HEK293 (cell line): ENCODE results near the gene PRRT3.

ENCODE experiments used
- CTCF ChIA-PET: fragments of 350-600 bp; formaldehyde crosslinking; extraction: SDS; loops from one replicate; lab custom pipeline; 2021; ENCODE audit warnings: antibody characterized with exemption; lab: Yijun Ruan, JAX
- POLR2A ChIA-PET: fragments of 300-600 bp; formaldehyde crosslinking; extraction: SDS; loops from one replicate; lab custom pipeline; 2020; ENCODE audit warnings: antibody characterized with exemption, inconsistent platforms; lab: Yijun Ruan, JAX
- H3K27ac ChIP-seq: fragments of 200-500 bp; sonication (Bioruptor generic); 2 replicates; pipeline ENCODE4 v1.5.1; 2014; ENCODE audit warnings: low read depth, low read length, control low read depth, inconsistent platforms; ENCODE audit errors: extremely low read depth
- H3K36me3 ChIP-seq, 2 experiments: fragments of 200-500 bp in 1 of 2; sonication (Bioruptor generic) in 1 of 2; 1 replicate in 1 of 2; 2 replicates in 1 of 2; pipeline ENCODE4 v1.5.1; 2014 to 2017; ENCODE audit warnings: inconsistent platforms in 2 of 2, low read length in 2 of 2; ENCODE audit not compliant: control insufficient read depth in 2 of 2, insufficient read depth in 1 of 2
- H3K4me1 ChIP-seq: fragments of 200-500 bp; sonication (Bioruptor generic); 2 replicates; pipeline ENCODE4 v1.5.1; 2014; ENCODE audit warnings: mild to moderate bottlenecking, low read length, inconsistent platforms; ENCODE audit not compliant: control insufficient read depth, insufficient read depth
- H3K4me3 ChIP-seq: 2 replicates; pipeline ENCODE4 v1.5.1; 2011; ENCODE audit warnings: low read depth, mild to moderate bottlenecking, control low read depth, low read length, moderate library complexity
- H3K9me3 ChIP-seq: fragments of 200-500 bp; sonication (Bioruptor generic); 2 replicates; pipeline ENCODE4 v1.5.1; 2014; ENCODE audit warnings: low read depth, low read length, inconsistent platforms; ENCODE audit not compliant: control insufficient read depth, insufficient read depth
- GLI2 ChIP-seq: fragments of 450-650 bp; formaldehyde crosslinking; IDR thresholded peaks from 2 replicates; pipeline ENCODE4; 2017; ENCODE audit warnings: missing biosample characterization, missing genetic modification characterization, low read depth, borderline replicate concordance
- IKZF3 ChIP-seq: fragments of 450-650 bp; IDR thresholded peaks from 2 replicates; pipeline ENCODE4 v1.5.0; 2018; ENCODE audit warnings: missing biosample characterization, mild to moderate bottlenecking, missing genetic modification characterization, moderate library complexity
- KLF10 ChIP-seq: fragments of 450-650 bp; IDR thresholded peaks from 2 replicates; pipeline ENCODE4 v1.5.1; 2018; ENCODE audit warnings: missing biosample characterization, mild to moderate bottlenecking, missing genetic modification characterization
- SP2 ChIP-seq: fragments of 450-650 bp; formaldehyde crosslinking; IDR thresholded peaks from 2 replicates; pipeline ENCODE4 v1.5.1; 2016; ENCODE audit warnings: missing biosample characterization, missing genetic modification characterization
- YY2 ChIP-seq: fragments of 450-650 bp; formaldehyde crosslinking; IDR thresholded peaks from 2 replicates; pipeline ENCODE4 v1.5.1; 2016; ENCODE audit warnings: missing biosample characterization, missing genetic modification characterization
- ZBTB1 ChIP-seq: fragments of 450-650 bp; formaldehyde crosslinking; IDR thresholded peaks from 2 replicates; pipeline ENCODE4 v1.5.1; 2016; ENCODE audit warnings: missing biosample characterization, missing genetic modification characterization
- ZBTB8A ChIP-seq: fragments of 450-650 bp; formaldehyde crosslinking; IDR thresholded peaks from 2 replicates; pipeline ENCODE4 v1.5.1; 2016; ENCODE audit warnings: missing biosample characterization, missing genetic modification characterization
- ZFP3 ChIP-seq: fragments of 450-650 bp; formaldehyde crosslinking; IDR thresholded peaks from 2 replicates; pipeline ENCODE4 v1.5.1; 2016; ENCODE audit warnings: low read depth, missing biosample characterization, missing genetic modification characterization
- ZIC2 ChIP-seq: fragments of 450-650 bp; formaldehyde crosslinking; IDR thresholded peaks from 2 replicates; pipeline ENCODE4 v1.5.1; 2016; ENCODE audit warnings: missing biosample characterization, missing genetic modification characterization
- ZNF112 ChIP-seq: fragments of 450-650 bp; formaldehyde crosslinking; IDR thresholded peaks from 2 replicates; pipeline ENCODE4 v1.5.0; 2017; ENCODE audit warnings: missing biosample characterization, missing genetic modification characterization
- ZNF138 ChIP-seq: fragments of 450-650 bp; formaldehyde crosslinking; IDR thresholded peaks from 2 replicates; pipeline ENCODE4 v1.5.1; 2016; ENCODE audit warnings: missing biosample characterization, missing genetic modification characterization, borderline replicate concordance
- ZNF146 ChIP-seq: fragments of 450-650 bp; formaldehyde crosslinking; IDR thresholded peaks from 2 replicates; pipeline ENCODE4 v1.5.1; 2016; ENCODE audit warnings: missing biosample characterization, missing genetic modification characterization
- ZNF157 ChIP-seq: fragments of 450-650 bp; formaldehyde crosslinking; IDR thresholded peaks from 2 replicates; pipeline ENCODE4 v1.5.1; 2016; ENCODE audit warnings: missing biosample characterization, missing genetic modification characterization
- ZNF175 ChIP-seq: fragments of 450-650 bp; formaldehyde crosslinking; IDR thresholded peaks from 2 replicates; pipeline ENCODE4 v1.5.1; 2016; ENCODE audit warnings: missing biosample characterization, missing genetic modification characterization
- ZNF184 ChIP-seq: fragments of 450-650 bp; IDR thresholded peaks from 2 replicates; pipeline ENCODE4 v1.5.1; 2018; ENCODE audit warnings: missing biosample characterization, mild to moderate bottlenecking, missing genetic modification characterization
- ZNF223 ChIP-seq: fragments of 450-650 bp; formaldehyde crosslinking; IDR thresholded peaks from 2 replicates; pipeline ENCODE4 v1.5.1; 2016; ENCODE audit warnings: missing biosample characterization, missing genetic modification characterization
- ZNF292 ChIP-seq: fragments of 450-650 bp; formaldehyde crosslinking; IDR thresholded peaks from 2 replicates; pipeline ENCODE4 v1.5.1; 2016; ENCODE audit warnings: low read depth, missing biosample characterization, missing genetic modification characterization, borderline replicate concordance
- ZNF354C ChIP-seq: fragments of 450-650 bp; formaldehyde crosslinking; IDR thresholded peaks from 2 replicates; pipeline ENCODE4 v1.5.1; 2016; ENCODE audit warnings: missing biosample characterization, missing genetic modification characterization, low read depth, borderline replicate concordance
- ZNF394 ChIP-seq: fragments of 450-650 bp; formaldehyde crosslinking; IDR thresholded peaks from 2 replicates; pipeline ENCODE4 v1.5.1; 2016; ENCODE audit warnings: missing biosample characterization, missing genetic modification characterization, mild to moderate bottlenecking, moderate library complexity, borderline replicate concordance
- ZNF654 ChIP-seq: fragments of 450-650 bp; formaldehyde crosslinking; IDR thresholded peaks from 2 replicates; pipeline ENCODE4 v1.5.1; 2016; ENCODE audit warnings: low read depth, missing biosample characterization, missing genetic modification characterization
- ZNF670 ChIP-seq: fragments of 450-650 bp; formaldehyde crosslinking; IDR thresholded peaks from 2 replicates; pipeline ENCODE4 v1.5.1; 2016; ENCODE audit warnings: missing biosample characterization, missing genetic modification characterization, low read depth
- ZNF785 ChIP-seq: fragments of 450-650 bp; formaldehyde crosslinking; IDR thresholded peaks from 2 replicates; pipeline ENCODE4 v1.5.1; 2016; ENCODE audit warnings: missing biosample characterization, missing genetic modification characterization
- ZSCAN16 ChIP-seq: fragments of 450-650 bp; formaldehyde crosslinking; IDR thresholded peaks from 2 replicates; pipeline ENCODE4 v1.5.1; 2016; ENCODE audit warnings: missing biosample characterization, missing genetic modification characterization
- TF ChIP-seq, protein P1 (sequence below): fragments of 450-650 bp; formaldehyde crosslinking; IDR thresholded peaks from 2 replicates; pipeline ENCODE4 v1.5.1; 2016; ENCODE audit warnings: missing biosample characterization, missing genetic modification characterization
- TF ChIP-seq, protein P2 (sequence below): fragments of 450-650 bp; formaldehyde crosslinking; IDR thresholded peaks from 2 replicates; pipeline ENCODE4 v1.5.1; 2016; ENCODE audit warnings: missing biosample characterization, missing genetic modification characterization

Gene PRRT3

GRCh38 chr3:9948586-9948985, 3.6 kb downstream of the PRRT3 start:
- POLR2A ChIA-PET, result no interaction called here
- CTCF ChIA-PET, result interaction anchor here (0.9 kb wide), 1 partner anchor 100 kb away, joined by 3 read pairs; no protein-coding TSS in a partner anchor
- H3K4me1 ChIP-seq, result no peaks in the 10 kb centered on the region
- H3K36me3 ChIP-seq, result peaks cover 0 to 38% of the 10 kb centered on the region in 2 experiments; a peak in 1 of 3 replicates
- H3K4me3 ChIP-seq, result no peak overlapping the region
- no peak for TF ChIP-seq ZFP3 (tag by site-specific recombination)
- TF ChIP-seq ZNF654 (tag by site-specific recombination), result no peak
- TF ChIP-seq KLF10 (tag by site-specific recombination), result no peak
- no peaks in the 10 kb centered on the region for H3K9me3 ChIP-seq
- no peak overlapping the region for H3K27ac ChIP-seq

DNA sequence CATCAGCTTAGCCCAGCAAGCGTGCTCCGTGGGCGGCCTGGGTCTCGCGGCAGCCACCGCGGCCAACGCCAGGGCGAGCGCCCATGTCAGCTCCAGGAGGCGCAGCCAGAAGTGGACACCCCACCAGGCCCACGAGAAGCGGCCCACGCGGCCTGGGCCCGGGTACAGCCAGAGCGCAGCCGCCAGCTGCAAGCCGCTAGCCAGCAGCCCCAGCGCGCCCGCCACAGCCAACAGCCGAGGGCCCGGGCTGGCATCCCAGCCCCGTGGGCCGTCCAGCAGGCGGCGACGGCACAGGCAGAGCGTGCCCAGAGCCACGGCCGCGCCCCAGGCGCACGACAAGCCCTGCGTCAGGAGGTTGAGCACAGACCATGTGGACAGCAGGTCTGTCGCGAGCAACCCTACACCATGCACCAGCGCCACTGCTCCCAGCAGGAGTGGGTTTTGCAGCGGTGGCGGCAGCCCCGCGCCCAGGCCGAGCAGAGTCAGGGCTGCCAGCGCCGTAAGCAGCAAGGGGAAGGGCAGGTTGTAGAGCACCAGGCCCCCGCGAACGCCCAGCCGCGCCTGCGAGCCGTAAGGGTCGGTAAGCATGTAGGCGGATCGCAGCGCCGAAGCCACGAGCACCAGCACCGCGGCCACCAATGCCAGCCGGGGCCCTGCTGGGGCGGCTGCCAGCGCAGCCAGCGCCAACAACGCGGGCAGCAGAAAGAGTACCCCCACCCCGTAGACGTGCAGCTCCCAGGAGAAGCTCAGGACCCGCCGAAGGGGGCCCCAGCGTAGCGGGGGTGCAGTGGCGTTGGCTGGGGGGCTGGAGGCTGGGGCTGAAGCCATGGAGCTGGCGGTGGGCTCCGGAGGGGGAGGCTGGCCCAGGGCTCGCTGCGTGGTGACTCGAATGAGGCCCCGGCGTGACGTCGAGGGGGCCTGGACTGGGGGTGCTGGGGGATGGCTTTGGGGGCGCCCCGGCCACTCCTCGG, 4.9 kb downstream of the PRRT3 start:
- peak overlapping the region; percentile 69; the same call in 1 of the 2 replicates for H3K27ac ChIP-seq

DNA sequence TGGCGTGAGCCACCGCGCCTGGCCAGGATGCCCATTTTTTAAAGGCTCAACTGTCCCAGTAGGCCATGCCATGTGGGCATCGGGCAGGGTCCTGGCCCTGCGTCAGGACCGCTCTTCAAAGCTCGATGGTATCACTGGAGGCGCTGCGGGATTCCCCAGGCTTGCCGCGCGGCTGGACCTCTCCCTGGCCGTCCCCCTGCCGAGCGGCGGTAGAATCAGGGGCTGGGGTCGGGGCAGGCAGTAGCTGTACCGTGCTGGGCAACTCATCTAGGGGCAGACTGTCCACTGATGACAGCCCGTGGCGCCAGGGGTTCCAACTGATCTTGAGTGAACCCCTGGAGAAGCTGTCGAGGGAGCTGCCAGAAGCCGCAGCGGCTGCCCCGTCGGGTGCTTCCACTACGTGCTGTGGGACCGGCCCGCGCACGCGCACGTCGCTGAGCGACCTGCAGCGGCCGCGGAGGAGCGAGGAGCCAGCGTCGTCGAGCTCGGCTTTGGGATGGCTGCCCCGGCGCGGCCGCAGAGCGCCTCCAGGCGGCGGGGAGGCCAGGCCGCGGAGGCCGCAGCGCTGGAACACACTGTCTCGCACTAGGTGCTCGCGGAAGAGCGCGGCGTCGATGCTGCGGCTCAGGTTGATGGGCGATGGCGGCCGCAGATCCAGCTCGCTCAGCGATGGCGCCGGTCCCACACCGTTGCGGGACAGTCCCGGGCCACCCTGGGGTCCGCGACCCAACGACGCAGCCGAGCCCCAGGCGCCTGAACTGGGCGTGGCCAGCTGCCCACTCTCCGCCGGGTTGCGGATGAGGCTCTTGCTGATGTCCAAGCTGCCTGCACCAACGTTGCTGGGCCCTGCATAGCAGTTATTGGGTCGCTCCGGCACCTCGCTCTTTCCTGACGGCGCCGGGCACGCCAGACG, 5.8 kb downstream of the PRRT3 start:
- ChIA-PET POLR2A (interaction anchor here (0.5 to 1.9 kb wide), 26 partner anchors 8 to 590 kb away, joined by 3 to 33 read pairs (median 4); partner anchors contain the start of genes CRELD1, EMC3, IL17RC and JAGN1), CTCF (interaction anchor here (0.7 to 2.3 kb wide), 33 partner anchors 8 to 249 kb away, joined by 3 to 19 read pairs (median 4); partner anchors contain the start of genes ARPC4, CRELD1, OGG1 and TADA3)
- H3K9me3 ChIP-seq, result no peaks in the 10 kb centered on the region
- peak overlapping the region; percentile 69; the same call in 1 of the 2 replicates for H3K27ac ChIP-seq
- H3K4me1 ChIP-seq, result no peaks in the 10 kb centered on the region
- H3K4me3 ChIP-seq, result peak overlapping the region; percentile 50
- peaks cover 0 to 51% of the 10 kb centered on the region in 2 experiments; a peak in 1 of 3 replicates for H3K36me3 ChIP-seq
- TF ChIP-seq ZNF184 (tag by site-specific recombination), result no peak
- no peak for TF ChIP-seq ZNF112 (tag by site-specific recombination)
- TF ChIP-seq GLI2 (tag by site-specific recombination), result no peak
- TF ChIP-seq ZNF175 (tag by site-specific recombination), result no peak
- TF ChIP-seq ZNF670, result no peak
- TF ChIP-seq, protein P1, sequence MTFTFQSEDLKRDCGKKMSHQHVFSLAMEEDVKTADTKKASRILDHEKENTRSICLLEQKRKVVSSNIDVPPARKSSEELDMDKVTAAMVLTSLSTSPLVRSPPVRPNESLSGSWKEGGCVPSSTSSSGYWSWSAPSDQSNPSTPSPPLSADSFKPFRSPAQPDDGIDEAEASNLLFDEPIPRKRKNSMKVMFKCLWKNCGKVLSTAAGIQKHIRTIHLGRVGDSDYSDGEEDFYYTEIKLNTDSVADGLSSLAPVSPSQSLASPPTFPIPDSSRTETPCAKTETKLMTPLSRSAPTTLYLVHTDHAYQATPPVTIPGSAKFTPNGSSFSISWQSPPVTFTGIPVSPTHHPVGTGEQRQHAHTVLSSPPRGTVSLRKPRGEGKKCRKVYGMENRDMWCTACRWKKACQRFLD (tag by site-specific recombination), result no peak
- TF ChIP-seq ZSCAN16, result no peak
- TF ChIP-seq ZNF157 (tag by site-specific recombination), result no peak
- no peak for TF ChIP-seq ZFP3 (tag by site-specific recombination)
- TF ChIP-seq ZIC2 (tag by site-specific recombination), result peak; percentile 96
- TF ChIP-seq ZNF138 (tag by site-specific recombination), result no peak
- TF ChIP-seq ZNF394 (tag by site-specific recombination), result peak; percentile 79; the same call in 1 of the 2 replicates
- no peak for TF ChIP-seq ZNF292 (tag by site-specific recombination)
- TF ChIP-seq ZBTB1 (tag by site-specific recombination), result no peak
- peak; percentile 29; the same call in 1 of the 2 replicates for TF ChIP-seq ZBTB8A (tag by site-specific recombination)
- no peak for TF ChIP-seq ZNF146 (tag by site-specific recombination)

More for the DNA sequence above, 4.9 kb downstream of the PRRT3 start:
- Histone ChIP-seq H3K9me3 (no peaks in the 10 kb centered on the region), H3K36me3 (peaks cover 0 to 50% of the 10 kb centered on the region in 2 experiments; a peak in 1 of 3 replicates), H3K4me3 (no peak overlapping the region; the same call in 1 of the 2 replicates), H3K4me1 (no peaks in the 10 kb centered on the region)
- no peak for TF ChIP-seq ZNF785 (tag by site-specific recombination)
- TF ChIP-seq, protein P2, sequence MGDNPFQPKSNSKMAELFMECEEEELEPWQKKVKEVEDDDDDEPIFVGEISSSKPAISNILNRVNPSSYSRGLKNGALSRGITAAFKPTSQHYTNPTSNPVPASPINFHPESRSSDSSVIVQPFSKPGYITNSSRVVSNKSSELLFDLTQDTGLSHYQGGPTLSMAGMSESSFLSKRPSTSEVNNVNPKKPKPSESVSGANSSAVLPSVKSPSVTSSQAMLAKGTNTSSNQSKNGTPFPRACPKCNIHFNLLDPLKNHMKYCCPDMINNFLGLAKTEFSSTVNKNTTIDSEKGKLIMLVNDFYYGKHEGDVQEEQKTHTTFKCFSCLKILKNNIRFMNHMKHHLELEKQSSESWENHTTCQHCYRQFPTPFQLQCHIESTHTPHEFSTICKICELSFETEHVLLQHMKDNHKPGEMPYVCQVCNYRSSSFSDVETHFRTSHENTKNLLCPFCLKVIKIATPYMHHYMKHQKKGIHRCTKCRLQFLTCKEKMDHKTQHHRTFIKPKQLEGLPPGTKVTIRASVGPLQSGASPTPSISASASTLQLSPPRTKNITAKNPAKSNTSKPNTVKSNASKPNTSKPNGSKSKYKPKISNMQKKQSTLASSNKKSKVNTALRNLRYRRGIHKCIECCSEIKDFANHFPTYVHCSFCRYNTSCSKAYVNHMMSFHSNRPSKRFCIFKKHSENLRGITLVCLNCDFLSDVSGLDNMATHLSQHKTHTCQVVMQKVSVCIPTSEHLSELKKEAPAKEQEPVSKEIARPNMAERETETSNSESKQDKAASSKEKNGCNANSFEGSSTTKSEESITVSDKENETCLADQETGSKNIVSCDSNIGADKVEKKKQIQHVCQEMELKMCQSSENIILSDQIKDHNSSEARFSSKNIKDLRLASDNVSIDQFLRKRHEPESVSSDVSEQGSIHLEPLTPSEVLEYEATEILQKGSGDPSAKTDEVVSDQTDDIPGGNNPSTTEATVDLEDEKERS (tag by site-specific recombination), result no peak
- TF ChIP-seq ZNF354C, result no peak
- TF ChIP-seq ZNF223, result no peak
- no peak for TF ChIP-seq SP2 (tag by site-specific recombination)
- no peak for TF ChIP-seq IKZF3 (tag by site-specific recombination)
- no peak for TF ChIP-seq YY2 (tag by site-specific recombination)
- ChIA-PET CTCF (interaction anchor here (0.5 to 2.3 kb wide), 26 partner anchors 7 to 369 kb away, joined by 3 to 19 read pairs (median 5); partner anchors contain the start of genes ARPC4, CRELD1 and TADA3), POLR2A (interaction anchor here (0.5 to 1.9 kb wide), 20 partner anchors 7 to 374 kb away, joined by 3 to 33 read pairs (median 4); partner anchors contain the start of genes CRELD1, EMC3, IL17RC and JAGN1)
